K562 (cell line): Measurements from ENCODE around the gene NPTXR. TPM values are rescaled to one million over a fixed set of nuclear protein-coding genes. Genes with fewer than 3 reads are reported as not detected.

ENCODE experiments used
- ATAC-seq: fragments of 200-7000 bp; cut with Tn5 transposase; 3 replicates; pipeline ENCODE4 v1.9.1; 2020; ENCODE audit warnings: moderate library complexity
- BruUV-seq: library from RNA; stranded (reverse); fragments of 400-500 nt; replicated peaks from 2 replicates; lab custom pipeline; 2021; lab: Mats Ljungman, UMichigan
- CTCF ChIA-PET: fragments of 300-600 bp; formaldehyde crosslinking; extraction: SDS; loops from one replicate; lab custom pipeline; 2021; ENCODE audit warnings: low intra/inter-chr PET ratio; lab: Yijun Ruan, JAX
- POLR2A ChIA-PET: fragments of 300-600, 350-650 bp; sonication (Branson Sonifier 250); formaldehyde crosslinking; extraction: SDS; loops from one replicate; lab custom pipeline; 2021; ENCODE audit warnings: antibody characterized with exemption, inconsistent platforms; lab: Yijun Ruan, JAX
- DNase-seq, 4 experiments: peaks; one replicate each; pipeline versions ENCODE4 v3.0.0 to v3.0.0-alpha.2; 2011 to 2018; ENCODE audit warnings: low spot score in 3 of 4, mixed read lengths in 3 of 4; ENCODE audit errors: extremely low read depth in 1 of 4
- FAIRE-seq: peaks from 2 replicates; lab custom pipeline; 2011; peaks lifted over from hg19 to GRCh38; lab: Jason Lieb, UNC
- H2AFZ ChIP-seq: 2 replicates; pipeline ENCODE4 v1.6.0; 2011; ENCODE audit warnings: low read depth, low read length, control low read depth, inconsistent platforms
- H3K27ac ChIP-seq: fragments of 200-600 bp; 3 replicates; pipeline ENCODE4 v1.8.0; 2011; ENCODE audit warnings: low read depth, mild to moderate bottlenecking, control low read depth, inconsistent platforms, low read length, moderate library complexity, mixed read lengths; ENCODE audit errors: extremely low read depth
- H3K27me3 ChIP-seq, 2 experiments: fragments of 300-600 bp in 1 of 2; 2 replicates in 1 of 2; 3 replicates in 1 of 2; pipeline versions ENCODE4 v1.6.0 to v1.8.0; 2011; ENCODE audit warnings: inconsistent platforms in 2 of 2, low read length in 2 of 2, mild to moderate bottlenecking in 1 of 2, mixed read lengths in 1 of 2, moderate library complexity in 1 of 2; ENCODE audit not compliant: control insufficient read depth in 2 of 2, insufficient read depth in 2 of 2
- H3K36me3 ChIP-seq: fragments of 300-600 bp; 3 replicates; pipeline ENCODE4 v1.8.0; 2011; ENCODE audit warnings: mild to moderate bottlenecking, low read length, inconsistent platforms; ENCODE audit not compliant: control insufficient read depth, insufficient read depth
- H3K4me1 ChIP-seq, 2 experiments: fragments of 200-600 bp in 1 of 2; replicated peaks in 1 of 2; 2 replicates in 1 of 2; 3 replicates in 1 of 2; pipeline versions ENCODE4 v1.5.1 to v1.8.0; 2011; ENCODE audit warnings: inconsistent platforms in 2 of 2, low read length in 2 of 2, mild to moderate bottlenecking in 1 of 2, mixed read lengths in 1 of 2, moderate library complexity in 1 of 2; ENCODE audit not compliant: control insufficient read depth in 2 of 2, insufficient read depth in 2 of 2
- H3K4me2 ChIP-seq: 2 replicates; pipeline ENCODE4 v1.6.1; 2011; ENCODE audit warnings: low read length, control low read depth, inconsistent platforms, mixed read lengths; ENCODE audit not compliant: insufficient read depth
- H3K4me3 ChIP-seq: fragments of 200-600 bp; sonication (generic), shearing (Covaris generic); 2 replicates; pipeline ENCODE4 v1.5.1; 2016; ENCODE audit warnings: control low read depth, inconsistent platforms
- H3K79me2 ChIP-seq: fragments of 200-600 bp; 3 replicates; pipeline ENCODE4 v1.8.0; 2011; ENCODE audit warnings: low read length, inconsistent platforms; ENCODE audit not compliant: control insufficient read depth, insufficient read depth
- H3K9ac ChIP-seq, 2 experiments: 2 replicates each; pipeline versions ENCODE4 v1.6.0 to v1.6.1; 2011; ENCODE audit warnings: low read depth in 2 of 2, low read length in 2 of 2, control low read depth in 1 of 2, inconsistent platforms in 1 of 2, mild to moderate bottlenecking in 1 of 2, mixed read lengths in 1 of 2; ENCODE audit not compliant: insufficient read depth in 1 of 2
- H3K9me1 ChIP-seq: one replicate; pipeline ENCODE4 v1.6.0; 2011; ENCODE audit warnings: inconsistent platforms, mild to moderate bottlenecking, low read length, moderate library complexity; ENCODE audit not compliant: control insufficient read depth, insufficient read depth
- H3K9me3 ChIP-seq: replicated peaks from 2 replicates; pipeline ENCODE4 v1.5.1; 2011; ENCODE audit warnings: low read depth, low read length, inconsistent platforms; ENCODE audit not compliant: control insufficient read depth, insufficient read depth
- H4K20me1 ChIP-seq: replicated peaks from 2 replicates; pipeline ENCODE4 v1.6.1; 2011; ENCODE audit warnings: low read length, inconsistent platforms, mixed read lengths; ENCODE audit not compliant: control insufficient read depth, insufficient read depth
- CCAR2 ChIP-seq: fragments of 200-400 bp; formaldehyde crosslinking; IDR thresholded peaks from 2 replicates; pipeline ENCODE4 v1.6.1; 2017; ENCODE audit warnings: mild to moderate bottlenecking, low read depth, low read length
- ETV1 ChIP-seq: fragments of 450-650 bp; conservative IDR thresholded peaks from 2 replicates; pipeline ENCODE4 v1.6.1; 2016; ENCODE audit warnings: missing genetic modification characterization, control low read depth, low read depth, missing compliant biosample characterization
- HMGN3 ChIP-seq: IDR thresholded peaks from 2 replicates; pipeline ENCODE4 v1.6.1; 2011; ENCODE audit warnings: borderline replicate concordance, low read depth, mild to moderate bottlenecking, mixed read lengths, low read length; ENCODE audit not compliant: insufficient read length; ENCODE audit errors: extremely low read depth
- NFATC3 ChIP-seq: fragments of 450-650 bp; IDR thresholded peaks from 2 replicates; pipeline ENCODE4 v1.6.1; 2017; ENCODE audit warnings: mild to moderate bottlenecking
- PCBP1 ChIP-seq: fragments of 200-400 bp; formaldehyde crosslinking; IDR thresholded peaks from 2 replicates; pipeline ENCODE4 v1.6.1; 2018; ENCODE audit warnings: mild to moderate bottlenecking, low read depth, low read length; ENCODE audit not compliant: poor library complexity, severe bottlenecking
- RBM17 ChIP-seq: fragments of 200-400 bp; formaldehyde crosslinking; IDR thresholded peaks from 2 replicates; pipeline ENCODE4 v1.6.1; 2017; ENCODE audit warnings: low read depth, mild to moderate bottlenecking, low read length, borderline replicate concordance
- TAF1 ChIP-seq: IDR thresholded peaks from 2 replicates; pipeline ENCODE4 v1.6.1; 2011; ENCODE audit warnings: mild to moderate bottlenecking, low read length, moderate library complexity; ENCODE audit not compliant: insufficient read depth, control insufficient read depth, severe bottlenecking; ENCODE audit errors: extremely low read depth
- TEAD4 ChIP-seq, 2 experiments: sonication (generic) in 1 of 2; formaldehyde crosslinking in 1 of 2; IDR thresholded peaks; 2 replicates each; pipeline versions ENCODE4 v1.6.1 to v1.8.0; 2012 to 2022; ENCODE audit warnings: borderline replicate concordance in 1 of 2, inconsistent platforms in 1 of 2, low read length in 1 of 2, mild to moderate bottlenecking in 1 of 2, missing genetic modification reagents in 1 of 2
- ZFP1 ChIP-seq: fragments of 450-650 bp; formaldehyde crosslinking; IDR thresholded peaks from 2 replicates; pipeline ENCODE4 v1.4.0; 2020; ENCODE audit warnings: mild to moderate bottlenecking, mixed read lengths
- ZNF764 ChIP-seq: fragments of 250-450 bp; sonication (Bioruptor Pico); IDR thresholded peaks from 2 replicates; pipeline ENCODE4 v1.4.0; 2020; ENCODE audit warnings: low read depth, mild to moderate bottlenecking, moderate library complexity
- WGBS: fragments of 100-300 bp; shearing (Covaris generic); methylation state at CpG from one replicate; pipeline ENCODE4 v1.1.6; 2016; ENCODE audit warnings: low coverage, mixed read lengths; ENCODE audit not compliant: insufficient coverage; ENCODE audit errors: missing lambda C conversion rate; 5-methylcytosine and 5-hydroxymethylcytosine counted together
- in situ Hi-C: fragments of 300-500 bp; cut with MboI; formaldehyde crosslinking; loops from 4 replicates; pipeline ENCODE4 v1.15.0; 2018; ENCODE audit warnings: inconsistent platforms, mixed read lengths
- intact Hi-C: fragments of 100-400 bp; cut with micrococcal nuclease; formaldehyde crosslinking; loops from 2 replicates; pipeline ENCODE4 v1.14.2; 2022
- polyA plus RNA-seq, 8 experiments: library from polyadenylated mRNA; depleted of rRNA in 4 of 8; stranded (reverse) in 5 of 8; unstranded in 3 of 8; fragments of >200 nt; fragmentation: Nextera tagmentation in 2 of 8; fragmentation: Illumina TruSeq in 1 of 8; extraction: Ambion mirVana in 2 of 8; extraction: Trizol in 1 of 8; gene quantifications; 2 replicates each; pipeline versions ENCODE4 v1.2.1 to v1.2.3, GENCODE V29; 2011 to 2014; ENCODE audit warnings: inconsistent platforms in 1 of 8, missing spikeins in 1 of 8
- total RNA-seq, 7 experiments: library from RNA; depleted of rRNA in 6 of 7; stranded (reverse); fragments of >200 nt in 6 of 7; fragmentation: Illumina TruSeq in 2 of 7; extraction: Trizol in 2 of 7; gene quantifications; 2 replicates each; pipeline versions ENCODE4 v1.2.1 to v1.2.3, GENCODE V29; 2011 to 2021; ENCODE audit warnings: low replicate concordance in 1 of 7
- TF ChIP-seq, protein P1 (sequence below): fragments of 450-650 bp; IDR thresholded peaks from 2 replicates; pipeline ENCODE4 v1.6.1; 2018; ENCODE audit warnings: mild to moderate bottlenecking, low read depth; ENCODE audit not compliant: partially characterized antibody
- TF ChIP-seq, protein P2 (sequence below): IDR thresholded peaks from 2 replicates; pipeline ENCODE4 v1.6.1; 2014; ENCODE audit warnings: antibody characterized with exemption

NPTXR gene
- total and polyA plus RNA-seq, 9 of the 15 experiments (the other 6 are each of a cell fraction or from before 2014, with no cell fraction given): 0.01 to 3.1 (median 1.1) TPM

DNA sequence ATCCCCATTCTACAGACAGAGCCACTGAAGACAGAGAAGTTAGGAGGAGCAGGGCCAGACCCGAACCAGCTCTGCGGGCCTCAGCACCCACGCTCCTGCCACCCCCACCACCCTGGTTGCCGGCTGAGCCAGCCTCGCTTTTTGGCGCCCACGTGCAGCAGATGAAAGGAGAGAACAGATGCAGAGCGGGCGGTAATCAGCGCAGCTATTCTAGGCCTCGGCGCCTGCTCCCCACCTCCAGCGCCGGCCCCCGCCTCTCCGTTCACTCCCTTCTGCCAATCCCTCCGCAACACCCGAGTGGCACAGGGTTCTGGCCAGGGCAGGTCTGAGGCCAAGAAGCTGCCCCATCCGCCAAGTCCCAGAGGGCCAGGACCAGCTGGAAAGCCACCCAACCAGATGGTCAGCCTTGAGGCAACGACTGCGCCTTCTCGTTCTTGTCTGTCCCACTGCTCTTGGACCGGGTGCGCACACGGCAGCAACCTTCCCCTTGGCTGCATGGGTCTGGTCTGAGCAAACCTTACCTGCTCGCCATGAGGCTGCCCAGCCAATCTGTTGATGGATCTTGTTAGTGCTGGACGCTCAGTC is 66.6 kb downstream of the NPTXR start:
- CTCF ChIA-PET: no interaction called here
- no peak overlapping the region for H3K4me3 ChIP-seq
- 86% methylated on average over 19 of the region's 27 CpGs for WGBS
- no peak for DNase-seq
- H3K4me2 ChIP-seq: no peak overlapping the region
- in situ Hi-C loops: no loop called here
- H3K27ac ChIP-seq: no peak overlapping the region
- intact Hi-C loops: no loop called here
- no peaks in the 10 kb centered on the region for H3K9me1 ChIP-seq
- POLR2A ChIA-PET: interaction anchor here (0.9 kb wide), 1 partner anchor 8 kb away, joined by 3 read pairs; no protein-coding TSS in a partner anchor
- H4K20me1 ChIP-seq: no peaks in the 10 kb centered on the region
- no peak for ATAC-seq
- no TSS peak for BruUV-seq
- peaks cover 5 to 23% of the 10 kb centered on the region in 2 experiments for H3K4me1 ChIP-seq
- H3K36me3 ChIP-seq: no peaks in the 10 kb centered on the region
- H3K9ac ChIP-seq: no peak overlapping the region
- H3K27me3 ChIP-seq: no peaks in the 10 kb centered on the region
- H2AFZ ChIP-seq: no peak overlapping the region
- no peaks in the 10 kb centered on the region for H3K9me3 ChIP-seq
- no peaks in the 10 kb centered on the region for H3K79me2 ChIP-seq
- TF ChIP-seq PCBP1 (no peak), HMGN3 (peak; percentile 6)
- FAIRE-seq: no peak

DNA sequence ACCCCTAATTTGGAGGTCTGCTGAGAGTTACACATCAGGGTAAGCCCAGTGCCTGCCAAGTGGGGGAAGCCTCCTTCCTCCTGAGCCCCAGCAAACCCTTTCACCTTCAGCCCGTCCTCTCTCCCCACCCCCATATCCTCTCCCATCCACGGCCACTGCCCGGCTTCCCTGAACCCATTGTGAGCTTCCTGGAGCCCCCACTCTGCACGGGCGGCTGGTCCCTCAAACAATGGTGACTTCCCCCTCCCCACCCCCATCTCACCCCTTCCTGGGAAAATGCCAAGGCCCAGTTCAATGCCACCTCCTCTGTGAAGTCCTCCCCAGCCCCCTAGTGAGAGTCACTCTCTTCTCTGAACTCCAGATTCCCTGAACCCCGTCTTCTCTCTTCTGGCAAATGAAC is 67.7 kb downstream of the NPTXR start:
- FAIRE-seq (no peak), DNase-seq (no peak), ATAC-seq (no peak)
- Histone ChIP-seq H3K27ac (no peak overlapping the region), H3K4me3 (no peak overlapping the region), H3K4me2 (no peak overlapping the region), H3K79me2 (no peaks in the 10 kb centered on the region), H3K9me3 (no peaks in the 10 kb centered on the region), H3K27me3 (no peaks in the 10 kb centered on the region), H3K9me1 (no peaks in the 10 kb centered on the region), H3K9ac (no peak overlapping the region; a peak in 1 of 4 replicates), H4K20me1 (no peaks in the 10 kb centered on the region), H2AFZ (no peak overlapping the region), H3K36me3 (no peaks in the 10 kb centered on the region), H3K4me1 (peaks cover 0 to 15% of the 10 kb centered on the region in 2 experiments; a peak in 4 of 5 replicates)
- in situ Hi-C loops (no loop called here), intact Hi-C loops (no loop called here)
- ChIA-PET POLR2A (interaction anchor here (0.9 kb wide), 1 partner anchor 9 kb away, joined by 3 read pairs; no protein-coding TSS in a partner anchor), CTCF (no interaction called here)
- 43% methylated on average over 2 of the region's 6 CpGs for WGBS
- no TSS peak for BruUV-seq
- TF ChIP-seq ZFP1 (no peak), TEAD4 (IDR thresholded peaks at IDR 0.05; ENCODE audit: low read length) (no peak), TEAD4 (CRISPR knock-in tag; IDR thresholded peaks at IDR 0.05; ENCODE audit: borderline replicate concordance) (no peak), CCAR2 (no peak), RBM17 (no peak), TAF1 (no peak), NFATC3 (no peak), ZNF764 (CRISPR knock-in tag) (no peak), ETV1 (tag) (no peak)
- TF ChIP-seq, protein P1, sequence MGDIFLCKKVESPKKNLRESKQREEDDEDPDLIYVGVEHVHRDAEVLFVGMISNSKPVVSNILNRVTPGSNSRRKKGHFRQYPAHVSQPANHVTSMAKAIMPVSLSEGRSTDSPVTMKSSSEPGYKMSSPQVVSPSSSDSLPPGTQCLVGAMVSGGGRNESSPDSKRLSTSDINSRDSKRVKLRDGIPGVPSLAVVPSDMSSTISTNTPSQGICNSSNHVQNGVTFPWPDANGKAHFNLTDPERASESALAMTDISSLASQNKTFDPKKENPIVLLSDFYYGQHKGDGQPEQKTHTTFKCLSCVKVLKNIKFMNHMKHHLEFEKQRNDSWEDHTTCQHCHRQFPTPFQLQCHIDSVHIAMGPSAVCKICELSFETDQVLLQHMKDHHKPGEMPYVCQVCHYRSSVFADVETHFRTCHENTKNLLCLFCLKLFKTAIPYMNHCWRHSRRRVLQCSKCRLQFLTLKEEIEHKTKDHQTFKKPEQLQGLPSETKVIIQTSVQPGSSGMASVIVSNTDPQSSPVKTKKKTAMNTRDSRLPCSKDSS: no peak
- TF ChIP-seq, protein P2, sequence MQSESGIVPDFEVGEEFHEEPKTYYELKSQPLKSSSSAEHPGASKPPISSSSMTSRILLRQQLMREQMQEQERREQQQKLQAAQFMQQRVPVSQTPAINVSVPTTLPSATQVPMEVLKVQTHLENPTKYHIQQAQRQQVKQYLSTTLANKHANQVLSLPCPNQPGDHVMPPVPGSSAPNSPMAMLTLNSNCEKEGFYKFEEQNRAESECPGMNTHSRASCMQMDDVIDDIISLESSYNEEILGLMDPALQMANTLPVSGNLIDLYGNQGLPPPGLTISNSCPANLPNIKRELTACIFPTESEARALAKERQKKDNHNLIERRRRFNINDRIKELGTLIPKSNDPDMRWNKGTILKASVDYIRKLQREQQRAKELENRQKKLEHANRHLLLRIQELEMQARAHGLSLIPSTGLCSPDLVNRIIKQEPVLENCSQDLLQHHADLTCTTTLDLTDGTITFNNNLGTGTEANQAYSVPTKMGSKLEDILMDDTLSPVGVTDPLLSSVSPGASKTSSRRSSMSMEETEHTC: no peak
